Mucosa of rectum (tissue), 2 donors: ENCODE data around the gene LRIT2.

Source experiments
- H3K27ac ChIP-seq, 2 donors: one replicate each; pipeline ENCODE4 v1.7.0; 2013; ENCODE audit warnings: inconsistent platforms in 2 of 2, low read depth in 2 of 2, low read length in 2 of 2
- H3K27me3 ChIP-seq, 2 donors: one replicate each; pipeline ENCODE4 v1.7.0; 2013; ENCODE audit warnings: low read length in 2 of 2; ENCODE audit not compliant: control insufficient read depth in 2 of 2, insufficient read depth in 2 of 2
- H3K36me3 ChIP-seq, 2 donors: one replicate each; pipeline ENCODE4 v1.7.0; 2013; ENCODE audit warnings: low read length in 2 of 2; ENCODE audit not compliant: control insufficient read depth in 2 of 2, insufficient read depth in 2 of 2
- H3K4me1 ChIP-seq, 2 donors: one replicate each; pipeline ENCODE4 v1.7.0; 2013; ENCODE audit warnings: low read length in 2 of 2, mild to moderate bottlenecking in 1 of 2; ENCODE audit not compliant: control insufficient read depth in 2 of 2, insufficient read depth in 2 of 2
- H3K4me3 ChIP-seq, 2 donors: one replicate each; pipeline ENCODE4 v1.7.0; 2013; ENCODE audit warnings: low read length in 2 of 2
- H3K9ac ChIP-seq, 2 donors: one replicate each; pipeline ENCODE4 v1.7.0; 2013; ENCODE audit warnings: low read length in 2 of 2, low read depth in 1 of 2, mild to moderate bottlenecking in 1 of 2
- H3K9me3 ChIP-seq, 2 donors: one replicate each; pipeline ENCODE4 v1.7.0; 2013; ENCODE audit warnings: low read length in 2 of 2; ENCODE audit not compliant: control insufficient read depth in 2 of 2
- donor health status: healthy.
- donor health status: Normal muscosa, but diverticular disease.

The LRIT2 gene

GRCh38 chr10:84241185-84241790 is 15.9 kb upstream of the LRIT2 start, which contains the start of gene LRIT1:
TSS of gene LRIT1 (minus strand) at chr10:84241546. CDS start at chr10:84241439, 107 bp downstream.
- Histone ChIP-seq H3K27ac (no peak within 1 kb of the TSS), H3K27me3 (no peaks in the 10 kb centered on the region), H3K9ac (no peak within 1 kb of the TSS), H3K36me3 (no peaks in the 10 kb centered on the region), H3K4me3 (no peak within 1 kb of the TSS), H3K4me1 (no peaks in the 10 kb centered on the region), H3K9me3 (no peaks in the 10 kb centered on the region)

- H3K27me3 ChIP-seq, result no peaks in the 10 kb centered on the region
These were observed 13.6 kb upstream of the LRIT2 start for GRCh38 chr10:84238909-84239308.

GRCh38 chr10:84237199-84238051 is 12.1 kb upstream of the LRIT2 start:
- no peaks in the 10 kb centered on the region for H3K4me1 ChIP-seq

More at GRCh38 chr10:84238909-84239308, 13.6 kb upstream of the LRIT2 start:
- H3K4me1 ChIP-seq, result no peaks in the 10 kb centered on the region
- no peak overlapping the region for H3K9ac ChIP-seq
- no peaks in the 10 kb centered on the region for H3K36me3 ChIP-seq
- H3K4me3 ChIP-seq, result no peak overlapping the region
- H3K9me3 ChIP-seq, result no peaks in the 10 kb centered on the region
- H3K27ac ChIP-seq, result no peak overlapping the region

GRCh38 chr10:84236807-84237198 is 11.5 kb upstream of the LRIT2 start:
- H3K27ac ChIP-seq, result no peak overlapping the region
- no peaks in the 10 kb centered on the region for H3K36me3 ChIP-seq

More at GRCh38 chr10:84237199-84238051, 12.1 kb upstream of the LRIT2 start:
- Histone ChIP-seq H3K9ac (no peak overlapping the region), H3K27ac (no peak overlapping the region), H3K4me3 (no peak overlapping the region), H3K27me3 (no peaks in the 10 kb centered on the region), H3K9me3 (no peaks in the 10 kb centered on the region), H3K36me3 (no peaks in the 10 kb centered on the region)

GRCh38 chr10:84235096-84235495 is 9.8 kb upstream of the LRIT2 start:
- H3K9ac ChIP-seq, result no peak overlapping the region
- no peak overlapping the region for H3K4me3 ChIP-seq
- no peak overlapping the region for H3K27ac ChIP-seq
- no peaks in the 10 kb centered on the region for H3K4me1 ChIP-seq
- no peaks in the 10 kb centered on the region for H3K9me3 ChIP-seq
- no peaks in the 10 kb centered on the region for H3K36me3 ChIP-seq
- H3K27me3 ChIP-seq, result peaks cover 0 to 3% of the 10 kb centered on the region in 2 donors

More at GRCh38 chr10:84236807-84237198, 11.5 kb upstream of the LRIT2 start:
- no peaks in the 10 kb centered on the region for H3K9me3 ChIP-seq
- peaks cover 0 to 3% of the 10 kb centered on the region in 2 donors for H3K27me3 ChIP-seq
- no peak overlapping the region for H3K9ac ChIP-seq
- no peak overlapping the region for H3K4me3 ChIP-seq
- H3K4me1 ChIP-seq, result no peaks in the 10 kb centered on the region

- Histone ChIP-seq H3K36me3 (no peaks in the 10 kb centered on the region), H3K27me3 (peaks cover 0 to 3% of the 10 kb centered on the region in 2 donors), H3K9me3 (no peaks in the 10 kb centered on the region), H3K9ac (no peak overlapping the region), H3K4me1 (no peaks in the 10 kb centered on the region), H3K27ac (no peak overlapping the region), H3K4me3 (no peak overlapping the region)
These were observed 9.1 kb upstream of the LRIT2 start for GRCh38 chr10:84234479-84234878.

GRCh38 chr10:84233940-84234339 is 8.6 kb upstream of the LRIT2 start:
- Histone ChIP-seq H3K27me3 (peaks cover 0 to 3% of the 10 kb centered on the region in 2 donors), H3K4me3 (no peak overlapping the region), H3K9ac (no peak overlapping the region), H3K4me1 (no peaks in the 10 kb centered on the region), H3K27ac (no peak overlapping the region), H3K9me3 (no peaks in the 10 kb centered on the region), H3K36me3 (no peaks in the 10 kb centered on the region)

- Histone ChIP-seq H3K4me1 (no peaks in the 10 kb centered on the region), H3K9me3 (no peaks in the 10 kb centered on the region), H3K27ac (no peak overlapping the region), H3K27me3 (peaks cover 0 to 3% of the 10 kb centered on the region in 2 donors), H3K4me3 (no peak overlapping the region), H3K36me3 (no peaks in the 10 kb centered on the region), H3K9ac (no peak overlapping the region)
These were observed 7.0 kb upstream of the LRIT2 start for GRCh38 chr10:84232376-84232775.

GRCh38 chr10:84230359-84230758 is 5.0 kb upstream of the LRIT2 start:
- no peaks in the 10 kb centered on the region for H3K4me1 ChIP-seq
- H3K9me3 ChIP-seq, result no peaks in the 10 kb centered on the region
- peaks cover 0 to 3% of the 10 kb centered on the region in 2 donors for H3K27me3 ChIP-seq
- no peak overlapping the region for H3K4me3 ChIP-seq
- no peak overlapping the region for H3K27ac ChIP-seq
- H3K36me3 ChIP-seq, result no peaks in the 10 kb centered on the region
- H3K9ac ChIP-seq, result no peak overlapping the region

- no peaks in the 10 kb centered on the region for H3K9me3 ChIP-seq
- H3K4me1 ChIP-seq, result no peaks in the 10 kb centered on the region
- H3K9ac ChIP-seq, result no peak overlapping the region
- H3K27me3 ChIP-seq, result peaks cover 0 to 3% of the 10 kb centered on the region in 2 donors
- no peak overlapping the region for H3K27ac ChIP-seq
- no peaks in the 10 kb centered on the region for H3K36me3 ChIP-seq
- H3K4me3 ChIP-seq, result no peak overlapping the region
These were observed 2.5 kb upstream of the LRIT2 start for GRCh38 chr10:84227810-84228209.
